ENCODE results near the gene TAF4.

TAF4 gene

DNA sequence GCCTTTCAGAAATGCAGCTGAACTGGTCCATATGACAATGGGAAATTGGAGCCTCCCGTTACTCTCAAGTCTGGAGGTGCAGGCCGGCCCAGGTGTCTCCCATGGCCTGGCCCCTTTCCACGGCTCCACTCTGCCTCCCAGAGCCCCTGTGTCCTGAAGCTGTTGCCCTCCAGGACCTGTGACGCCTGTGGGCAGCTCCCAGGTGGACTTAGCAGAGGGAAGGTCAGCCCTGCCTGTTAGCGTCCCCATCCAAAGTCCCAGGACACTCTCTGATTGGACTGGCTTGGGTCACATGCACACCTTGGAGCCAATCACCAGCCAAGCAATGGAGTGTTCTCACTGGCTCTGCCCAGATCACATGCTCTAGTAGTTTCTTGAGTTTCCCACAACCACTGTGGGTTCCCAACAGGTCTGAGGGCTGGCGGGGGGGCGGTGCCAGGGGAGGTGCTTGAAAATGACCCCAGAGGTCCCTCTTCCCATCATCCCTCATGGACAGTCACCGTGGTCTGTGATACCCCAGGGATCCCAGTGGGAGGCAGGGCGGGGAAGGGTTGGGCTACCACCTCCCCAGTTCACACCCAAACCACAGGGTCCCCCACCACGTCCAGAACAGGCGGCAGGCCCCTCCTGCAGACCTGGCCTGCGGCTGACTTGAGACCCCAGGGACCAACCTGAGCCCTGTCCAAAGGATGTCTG lies 135.6 kb downstream of the TAF4 start:
- no peak for DNase-seq (ENCODE audit: low spot score)

DNA sequence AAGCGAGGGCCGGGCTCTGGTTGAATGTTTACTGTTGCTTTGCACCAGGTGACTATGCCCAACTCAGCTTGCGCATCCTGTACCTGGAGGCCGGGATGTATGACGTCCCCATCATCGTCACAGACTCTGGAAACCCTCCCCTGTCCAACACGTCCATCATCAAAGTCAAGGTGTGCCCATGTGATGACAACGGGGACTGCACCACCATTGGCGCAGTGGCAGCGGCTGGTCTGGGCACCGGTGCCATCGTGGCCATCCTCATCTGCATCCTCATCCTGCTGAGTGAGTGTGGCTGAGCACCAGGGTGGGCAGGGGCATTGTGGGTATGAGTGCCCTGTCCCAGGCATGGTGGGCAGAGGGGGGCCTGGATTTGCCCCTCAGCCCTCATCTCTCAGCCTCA lies 136.1 kb downstream of the TAF4 start:
- no peak for DNase-seq (ENCODE audit: low spot score)

DNA sequence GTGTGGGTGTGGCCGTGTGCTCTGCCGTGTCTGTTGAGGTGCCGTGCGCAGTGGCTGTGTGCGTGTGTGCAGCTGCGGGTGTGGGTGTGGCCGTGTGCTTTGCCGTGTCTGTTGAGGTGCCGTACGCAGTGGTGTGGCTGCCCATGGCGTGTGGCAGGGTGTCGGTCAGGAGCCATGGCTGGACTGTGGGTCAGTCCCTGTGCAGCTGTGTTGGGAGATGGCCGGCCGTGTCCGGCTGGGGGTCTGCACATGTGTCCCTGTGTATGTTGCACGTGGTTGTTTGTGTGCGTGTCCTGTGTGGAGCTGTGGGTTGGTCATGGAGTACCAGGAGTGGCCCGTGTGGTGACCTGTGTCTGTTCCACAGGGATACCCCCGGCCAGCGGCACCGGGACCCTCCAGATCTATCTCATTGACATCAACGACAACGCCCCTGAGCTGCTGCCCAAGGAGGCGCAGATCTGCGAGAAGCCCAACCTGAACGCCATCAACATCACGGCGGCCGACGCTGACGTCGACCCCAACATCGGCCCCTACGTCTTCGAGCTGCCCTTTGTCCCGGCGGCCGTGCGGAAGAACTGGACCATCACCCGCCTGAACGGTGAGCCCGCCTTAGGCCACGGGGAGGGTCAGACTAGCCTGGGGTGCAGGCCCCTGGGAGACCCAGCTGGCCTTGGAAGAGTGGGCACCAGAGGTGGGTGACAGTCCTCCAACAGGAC lies 137.7 kb downstream of the TAF4 start:
- no peak for DNase-seq (ENCODE audit: low spot score)

DNA sequence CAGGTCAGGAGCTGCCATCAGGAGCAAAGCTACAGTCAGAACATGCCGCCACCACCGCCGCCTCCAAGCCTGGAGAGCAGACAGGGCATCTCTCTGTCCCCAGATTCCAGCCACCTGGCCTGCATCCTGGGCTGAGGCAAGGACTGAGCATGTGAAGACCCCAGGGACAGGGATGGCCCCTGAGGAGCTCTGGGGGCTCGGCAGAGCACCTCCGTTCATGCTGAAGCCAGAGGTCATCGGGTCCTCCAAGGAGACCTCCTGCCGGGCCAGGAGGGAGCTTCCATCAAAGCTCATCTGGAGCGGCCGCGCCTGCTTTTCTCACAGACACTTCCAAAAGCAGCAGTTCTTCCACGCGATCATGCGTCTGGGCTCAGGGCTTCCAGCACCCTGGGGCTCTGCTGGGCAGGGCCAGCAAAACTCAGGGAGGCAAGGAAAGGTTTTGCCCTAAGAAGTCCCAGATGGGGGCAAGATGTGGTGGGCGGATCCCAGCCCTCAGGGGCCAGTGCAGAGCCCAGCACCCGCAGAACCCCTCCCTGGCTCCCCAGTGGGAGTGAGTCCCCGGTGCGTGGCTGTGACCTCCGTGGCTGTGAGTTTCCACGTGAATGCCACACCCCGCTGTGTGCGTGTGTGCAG lies 138.4 kb downstream of the TAF4 start:
- DNase-seq (ENCODE audit: low spot score) = no peak

DNA sequence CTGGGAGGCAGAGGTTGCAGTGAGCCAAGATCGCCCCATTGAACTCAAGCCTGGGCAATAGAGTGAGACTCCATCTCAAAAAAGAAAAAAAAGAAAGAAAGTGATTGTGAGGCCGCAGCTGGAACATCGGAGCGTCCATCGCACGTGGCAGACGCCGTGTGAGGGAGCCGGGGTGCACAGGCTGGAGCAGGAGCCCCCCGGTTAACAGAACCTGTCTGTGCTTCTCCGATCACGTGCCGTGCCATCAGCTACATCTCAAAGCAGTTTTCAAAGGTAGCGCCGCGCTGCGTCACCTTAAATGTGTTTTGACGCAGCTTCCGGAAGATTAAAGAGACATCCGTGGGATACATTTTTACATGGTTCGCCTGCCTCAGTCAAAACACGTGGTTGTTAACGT lies 138.9 kb downstream of the TAF4 start:
- no peak for DNase-seq (ENCODE audit: low spot score)

DNA sequence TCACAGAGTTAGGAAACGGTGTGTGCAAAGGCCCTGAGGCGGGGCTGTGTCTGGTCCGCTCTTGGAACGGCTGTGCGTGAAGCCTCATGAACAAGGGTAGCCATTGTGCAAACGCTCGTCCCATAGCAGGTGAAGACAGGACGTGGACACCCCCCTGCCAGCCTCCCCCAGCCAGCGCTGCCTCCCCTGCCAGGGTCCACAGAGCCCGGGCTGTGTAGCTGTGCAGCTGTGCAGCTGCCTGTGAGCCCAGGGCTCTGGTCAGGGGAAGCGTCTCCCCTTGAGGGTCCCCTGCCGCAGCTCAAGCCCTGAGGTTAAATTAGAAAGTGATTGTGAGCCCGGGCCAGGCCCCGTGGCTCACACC lies 139.4 kb downstream of the TAF4 start:
- DNase-seq (ENCODE audit: low spot score) = no peak

DNA sequence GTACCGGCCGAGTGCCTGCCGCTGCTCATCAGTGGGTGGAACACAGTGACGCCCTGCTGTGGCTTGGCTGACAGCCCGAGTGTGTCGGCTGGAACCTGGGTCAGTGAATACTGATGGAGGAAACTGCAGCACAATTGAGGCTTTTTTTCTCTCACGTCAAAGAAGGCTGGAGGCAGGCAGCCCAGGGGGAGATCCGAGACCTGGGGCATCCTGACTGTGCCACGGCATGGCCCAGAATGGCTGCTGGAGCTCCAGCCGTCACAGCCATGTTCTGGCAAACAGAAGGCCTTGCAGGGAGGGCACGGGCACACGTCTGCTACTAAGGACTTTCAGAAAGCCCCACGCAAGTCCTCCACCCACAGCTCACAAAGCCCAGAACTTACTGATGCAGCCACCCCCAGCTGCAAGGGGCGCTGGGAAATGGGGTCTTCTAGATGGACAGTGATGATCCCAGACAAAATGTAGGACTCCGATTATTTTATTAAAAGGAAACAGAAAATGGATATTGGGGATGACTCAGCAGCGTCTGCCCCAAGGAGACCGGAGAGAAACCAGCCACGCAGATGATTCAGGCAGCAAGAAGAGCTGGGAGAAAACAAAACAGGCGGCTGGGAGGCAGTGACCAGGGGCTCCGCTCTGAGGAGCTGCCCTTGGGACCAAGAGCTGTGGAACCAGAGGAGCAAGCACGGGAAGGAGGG lies 140.0 kb downstream of the TAF4 start:
- DNase-seq (ENCODE audit: low spot score) = no peak

DNA sequence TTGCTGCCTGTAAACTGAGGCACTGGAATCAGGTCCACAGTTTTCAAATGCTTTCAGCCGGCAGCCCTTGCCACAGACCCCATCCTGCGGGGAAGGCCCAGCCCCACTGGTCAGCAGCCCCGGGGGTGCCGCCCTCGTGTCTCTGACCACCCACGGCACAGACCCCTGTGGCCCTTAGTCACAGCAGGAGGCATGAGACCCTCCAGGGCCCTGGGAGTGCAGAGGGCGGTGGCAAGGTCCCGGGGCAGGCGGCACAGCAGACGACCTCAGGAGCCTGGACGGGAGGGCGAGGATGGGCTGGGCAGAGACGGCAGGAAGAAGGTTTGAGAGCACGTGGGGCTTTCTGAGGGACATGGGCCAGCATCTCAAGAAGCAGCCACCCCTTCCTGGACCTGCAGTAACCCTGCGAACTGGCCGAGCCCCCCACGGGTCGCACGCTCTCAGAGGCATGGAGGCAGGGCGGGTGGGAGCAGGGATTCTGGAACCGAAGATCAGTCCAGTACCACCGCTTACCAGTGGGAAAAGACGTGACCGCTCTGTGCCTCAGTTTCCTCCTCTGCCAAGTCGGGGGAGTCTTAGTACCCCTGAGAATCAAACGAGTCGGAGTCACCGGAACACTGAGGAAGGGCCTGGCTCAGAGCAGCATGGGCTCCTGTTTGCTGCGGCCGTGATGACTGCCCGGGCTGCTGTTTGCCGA lies 140.7 kb downstream of the TAF4 start:
- DNase-seq (ENCODE audit: low spot score) = no peak

All from AG08395 (cell line).